NCI-H2227 (cell line): Measurements from ENCODE around the gene ANTXR2.

Source experiments
- DNase-seq: peaks from one replicate; lab custom pipeline; 2025; ENCODE audit not compliant: unreplicated experiment; lab: John Stamatoyannopoulos, UW

Gene ANTXR2

GRCh38 chr4:80092847-80093246 lies 19.8 kb upstream of the ANTXR2 start:
- DNase-seq, result no peak

DNA sequence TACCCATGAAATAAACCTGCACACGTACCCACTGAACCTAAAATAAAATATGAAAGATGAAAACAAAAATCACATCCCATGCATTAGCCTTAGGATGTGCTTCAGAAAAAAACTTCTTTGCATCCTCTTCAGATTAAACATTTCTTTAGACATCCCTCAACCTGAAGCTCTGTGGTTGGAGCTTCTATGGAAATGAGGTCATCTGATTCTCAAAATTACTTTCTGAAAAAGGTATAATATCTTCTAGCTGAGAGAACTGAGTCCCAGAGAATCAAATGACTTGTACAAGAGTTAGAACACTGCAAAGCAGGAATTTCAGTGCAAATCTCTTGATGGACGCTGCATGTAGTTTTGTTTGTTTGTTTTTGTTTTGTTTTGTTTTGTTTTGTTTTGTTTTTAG lies 19.1 kb upstream of the ANTXR2 start:
- DNase-seq, result no peak

GRCh38 chr4:80091688-80092087 lies 18.7 kb upstream of the ANTXR2 start:
- DNase-seq, result no peak

- DNase-seq, result no peak
These were observed 18.2 kb upstream of the ANTXR2 start for GRCh38 chr4:80091184-80091583.

DNA sequence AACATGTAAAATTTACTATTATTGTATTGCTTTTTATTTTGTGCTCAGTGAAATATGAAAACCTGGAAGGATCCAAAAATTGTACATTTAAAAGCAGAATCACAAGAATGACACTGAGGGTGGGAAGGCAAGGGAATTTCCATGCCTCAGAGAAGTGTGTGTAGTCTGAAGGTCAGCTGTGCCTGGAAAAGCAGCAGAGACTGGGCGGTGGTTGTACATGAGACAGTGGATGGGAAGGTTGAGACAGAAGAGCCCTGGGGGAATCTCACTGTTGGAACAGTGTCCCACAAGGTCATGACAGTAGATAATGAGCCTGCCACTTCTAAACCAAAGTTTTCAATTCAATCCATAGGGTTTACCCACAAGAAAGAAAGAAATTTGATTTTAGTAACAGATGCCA lies 17.1 kb upstream of the ANTXR2 start:
- no peak for DNase-seq

DNA sequence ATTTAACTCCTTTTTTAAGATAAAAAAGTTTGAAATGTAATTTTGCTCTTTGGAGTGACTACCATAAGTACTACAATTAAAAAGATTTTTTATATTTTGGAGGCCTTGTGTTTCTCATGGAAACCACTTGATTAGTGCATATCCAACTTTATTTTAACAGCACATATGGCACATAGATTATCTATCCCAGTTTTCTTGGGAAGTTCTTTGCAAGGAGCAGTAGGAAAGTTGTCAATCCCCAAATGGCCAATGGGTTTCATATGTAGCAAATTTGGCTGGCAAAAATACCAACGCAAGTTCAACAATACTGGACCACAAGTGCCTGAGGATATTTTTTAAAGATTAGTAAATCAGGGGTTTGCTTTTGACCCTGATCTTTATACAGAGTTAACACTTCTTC lies 15.4 kb upstream of the ANTXR2 start:
- DNase-seq, result no peak

DNA sequence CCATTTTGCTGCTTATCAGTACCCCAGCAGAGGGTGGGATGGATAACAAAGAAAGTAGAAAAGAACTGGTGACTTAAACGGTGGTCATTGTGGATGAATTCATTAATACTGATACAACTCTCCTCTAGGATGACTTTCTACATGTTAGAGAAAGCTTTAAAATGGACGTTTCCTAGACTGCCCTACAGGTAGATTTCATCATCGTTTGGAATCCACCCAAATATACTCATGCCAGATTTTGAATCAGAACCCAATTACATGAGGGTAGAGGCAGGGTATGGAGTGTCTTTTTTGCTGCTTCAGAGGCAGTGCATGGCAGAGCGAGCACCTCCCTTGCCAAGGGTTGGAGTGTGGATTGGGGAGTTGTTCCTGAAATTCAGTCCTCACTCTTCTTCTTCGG lies 13.3 kb upstream of the ANTXR2 start:
- no peak for DNase-seq

- DNase-seq, result no peak
These were observed 12.1 kb upstream of the ANTXR2 start for GRCh38 chr4:80085081-80085480.

DNA sequence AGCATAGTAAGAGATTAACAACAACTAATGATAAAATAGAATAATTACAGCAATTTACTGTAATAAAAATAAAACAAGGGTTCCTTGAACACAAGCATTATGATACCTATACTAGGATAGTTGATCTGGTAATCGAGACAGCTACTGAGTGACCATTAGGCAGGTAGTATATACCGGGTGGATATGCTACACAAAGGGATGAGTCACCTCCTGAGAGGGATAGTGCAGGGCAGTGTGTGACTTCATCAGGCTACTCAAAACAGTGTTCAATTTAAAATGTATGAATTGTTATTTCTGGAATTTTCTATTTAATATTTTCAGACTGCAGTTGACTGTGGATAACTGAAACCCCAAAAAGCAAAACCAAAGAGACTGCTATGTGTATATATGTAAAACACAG lies 9.7 kb upstream of the ANTXR2 start:
- no peak for DNase-seq

- no peak for DNase-seq
These were observed 8.5 kb upstream of the ANTXR2 start for GRCh38 chr4:80081566-80081965.

DNA sequence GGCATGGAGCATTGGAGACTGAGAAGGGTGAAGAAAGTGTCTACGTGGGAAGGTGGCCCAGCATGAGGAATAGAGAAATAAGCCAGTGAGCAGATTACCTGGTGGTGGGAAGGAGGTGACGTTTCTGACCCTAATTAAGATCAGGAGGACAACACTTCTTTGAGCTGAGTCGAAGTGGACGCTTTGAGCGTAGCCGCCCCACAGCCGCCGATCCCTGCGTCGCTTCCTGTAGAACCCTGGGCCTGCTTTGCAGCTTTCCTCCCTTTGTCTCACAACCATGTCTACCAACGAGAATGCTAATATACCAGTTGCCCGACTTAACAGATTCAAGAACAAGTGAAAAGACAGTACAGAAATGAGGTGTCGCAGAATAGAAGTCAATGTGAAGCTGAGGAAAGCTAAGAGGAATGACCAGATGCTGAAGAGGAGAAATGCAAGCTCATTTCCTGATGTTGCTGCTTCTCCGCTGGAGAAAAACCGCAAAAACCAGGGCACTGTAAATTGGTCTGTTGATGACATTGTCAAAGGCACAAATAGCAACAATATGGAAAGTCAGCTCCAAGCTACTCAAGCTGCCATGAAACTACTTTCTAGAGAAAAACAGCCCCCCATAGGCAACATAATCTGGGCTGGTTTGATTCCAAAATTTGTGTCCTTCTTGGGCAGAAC lies 6.4 kb upstream of the ANTXR2 start:
- no peak for DNase-seq

DNA sequence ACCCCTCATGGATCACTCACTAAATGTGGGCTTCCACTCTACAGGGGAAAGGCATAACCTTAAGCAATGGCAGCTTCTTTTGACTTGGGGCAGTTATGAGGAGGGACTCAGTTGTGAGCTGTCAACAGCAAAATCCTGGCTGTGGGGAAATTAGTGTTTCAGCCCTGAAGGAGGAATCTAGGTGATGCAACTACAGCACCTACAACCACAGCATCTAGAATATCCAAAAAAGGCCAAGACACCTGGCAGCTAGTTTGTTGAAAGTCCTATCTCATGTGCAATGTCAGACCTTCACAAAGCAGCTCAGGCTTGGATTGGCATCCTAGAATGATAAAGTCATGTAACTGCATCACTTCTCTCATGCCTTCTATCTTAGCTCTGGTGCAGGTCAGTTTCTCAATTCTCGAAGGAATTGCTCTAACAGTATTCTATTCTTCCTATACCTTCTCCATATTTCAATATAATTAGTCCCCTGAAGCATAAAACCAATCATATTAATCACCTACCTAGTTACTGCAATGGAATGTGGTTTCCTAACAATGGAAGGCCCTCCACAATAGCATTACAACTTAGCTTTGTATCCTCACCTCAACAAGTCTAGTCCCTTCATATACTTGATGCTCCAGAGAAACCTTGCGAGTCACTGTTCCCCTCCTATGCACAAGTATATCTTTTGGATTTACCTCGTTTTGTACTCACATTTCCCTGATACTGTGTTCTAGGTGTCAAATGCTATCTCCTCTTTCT lies 5.5 kb upstream of the ANTXR2 start:
- no peak for DNase-seq

- no peak for DNase-seq
These were observed 4.6 kb upstream of the ANTXR2 start for GRCh38 chr4:80077639-80078038.

DNA sequence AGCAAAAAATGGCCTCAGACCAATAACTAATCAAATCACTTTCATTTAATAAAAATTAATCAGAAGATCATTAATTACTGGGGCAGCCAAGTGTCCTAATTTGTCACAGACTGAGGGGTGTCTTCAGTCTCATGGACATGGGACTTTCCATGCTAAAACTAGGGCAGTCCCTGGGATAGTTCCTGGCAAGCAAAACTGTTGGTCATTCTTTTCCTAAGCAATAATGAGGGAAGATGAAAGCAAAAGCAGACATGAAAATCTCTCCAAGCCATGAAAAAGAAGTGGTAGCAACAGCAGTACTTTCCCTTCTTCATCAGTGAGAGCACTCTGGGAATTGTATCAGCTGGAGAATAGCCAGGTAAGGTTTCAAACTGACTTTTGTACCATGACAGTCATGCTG lies 3.7 kb upstream of the ANTXR2 start:
- no peak for DNase-seq

DNA sequence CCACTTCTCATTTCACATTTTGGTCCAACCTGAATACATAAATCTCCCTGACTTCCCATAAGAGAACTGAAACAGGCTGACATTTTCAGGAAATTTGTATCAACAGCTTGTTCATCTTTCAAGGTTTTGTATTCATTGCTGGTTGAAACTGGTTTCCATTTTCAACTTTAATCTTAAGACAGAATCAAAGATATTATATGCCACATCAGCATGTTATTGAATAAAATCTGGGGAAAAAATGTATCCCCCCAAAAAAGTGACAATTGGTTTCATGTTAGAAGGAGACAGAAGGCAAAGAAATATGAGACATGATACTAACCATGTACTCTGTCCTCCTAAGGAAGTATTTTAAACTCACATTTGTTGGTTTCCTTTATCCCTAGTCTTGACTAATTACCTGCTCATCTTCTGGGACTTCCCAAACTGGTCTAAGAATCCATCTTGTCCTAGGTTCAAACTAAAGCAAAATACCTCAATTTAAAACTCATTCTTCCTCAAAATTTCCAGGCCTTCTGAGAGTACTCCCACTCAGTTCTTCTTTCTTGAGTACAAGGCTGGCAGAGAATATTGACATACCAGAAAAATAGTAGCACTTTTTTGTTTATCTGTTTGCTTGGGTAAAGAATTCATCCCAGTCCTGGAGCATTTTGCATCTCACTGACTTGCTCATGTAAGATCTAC lies 3.1 kb upstream of the ANTXR2 start:
- DNase-seq, result no peak

DNA sequence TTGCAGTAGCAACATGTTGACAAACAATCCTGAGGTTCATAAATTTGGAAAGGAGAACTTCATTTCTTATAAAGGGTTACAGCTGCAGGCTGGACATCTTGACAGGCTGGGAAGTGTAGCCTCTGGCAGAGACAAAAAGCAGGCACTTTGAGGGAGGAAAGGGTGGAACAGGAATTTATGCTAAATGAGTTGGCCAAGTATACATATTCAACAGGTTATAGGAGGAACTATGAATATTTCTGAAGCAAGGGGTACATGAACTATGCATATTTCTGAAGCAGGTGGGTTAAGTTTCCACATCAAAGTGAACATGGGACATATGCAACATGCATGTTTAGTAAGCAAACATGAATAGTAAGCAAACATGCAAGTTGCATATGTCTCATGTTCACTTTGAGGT lies 1.6 kb upstream of the ANTXR2 start:
- no peak for DNase-seq

DNA sequence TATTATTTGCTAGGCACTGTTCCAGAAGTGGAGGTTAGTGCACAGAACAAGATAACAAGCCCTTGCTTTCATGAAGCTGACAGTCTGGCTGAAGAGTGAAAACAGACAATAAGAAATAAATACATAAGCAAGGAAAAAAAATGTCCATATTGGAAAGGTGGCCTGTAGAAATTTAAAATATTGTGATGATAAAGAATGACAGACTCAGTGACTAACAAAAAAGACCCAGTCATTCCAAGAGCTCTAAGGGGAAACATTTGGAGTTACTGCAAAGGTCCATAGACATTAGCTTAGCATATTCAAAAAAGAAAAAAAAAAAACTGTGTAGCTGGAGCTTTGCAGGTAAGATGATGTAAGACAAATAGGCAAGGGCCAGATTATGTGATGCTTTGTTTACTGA lies 1.0 kb upstream of the ANTXR2 start:
- DNase-seq, result no peak

GRCh38 chr4:80073473-80074008 lies 512 bp upstream of the ANTXR2 start:
- no peak for DNase-seq

DNA sequence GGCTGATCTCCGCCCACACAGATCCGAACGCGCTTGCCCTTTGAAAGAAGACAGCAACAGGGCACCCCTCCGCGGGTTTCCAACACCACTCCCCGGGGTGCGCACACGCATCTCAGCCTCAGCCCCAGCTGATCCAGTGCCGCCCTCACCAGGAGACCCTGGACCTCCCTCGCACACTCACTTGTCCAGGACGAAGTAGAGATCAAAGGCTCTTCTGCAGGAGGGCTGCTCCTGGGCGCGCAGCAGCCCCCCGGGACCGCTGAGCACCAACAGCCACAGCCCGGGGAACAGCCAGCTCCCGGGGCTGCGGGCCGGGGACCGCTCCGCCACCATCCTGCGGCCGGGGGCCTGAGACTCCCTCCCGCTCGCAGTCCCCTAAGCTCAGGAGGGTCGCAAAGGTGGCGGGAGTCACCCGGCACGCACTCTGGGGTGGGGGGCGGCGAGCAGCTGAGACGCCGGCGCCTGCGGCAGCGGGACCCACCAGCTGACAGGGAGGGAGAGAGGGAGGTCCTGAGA lies 743 bp downstream of the ANTXR2 start:
- no peak for DNase-seq

- DNase-seq, result no peak
These were observed 1.3 kb downstream of the ANTXR2 start for GRCh38 chr4:80071604-80072227.

- DNase-seq, result no peak
These were observed 2.0 kb downstream of the ANTXR2 start for GRCh38 chr4:80070880-80071603.
